Measurements from ENCODE around the gene CPM. TPM values are rescaled to one million over a fixed set of nuclear protein-coding genes. Genes with fewer than 3 reads are reported as not detected.
"Not testable (repeated sequence)": the region's sequence is repeated elsewhere in the genome, so short reads cannot be mapped to it uniquely, and the experiment has no call there.

The CPM gene
- total RNA-seq, 1 experiment from 2014 or later, result 1.7 TPM

- DNase-seq (ENCODE audit: low spot score), result peak; percentile 88
Measured at GRCh38 chr12:68807576-68808387, 125.2 kb downstream of the CPM start, which contains the start of gene MDM2. Gene MDM2, plus strand, starts transcription at chr12:68808177. Its CDS starts 301 bp downstream, at chr12:68808478.

- DNase-seq (ENCODE audit: low spot score), result not testable (repeated sequence)
Measured at GRCh38 chr12:68807274-68807575, 125.7 kb downstream of the CPM start.

GRCh38 chr12:68806488-68807237 lies 126.3 kb downstream of the CPM start:
- DNase-seq (ENCODE audit: low spot score), result no peak

GRCh38 chr12:68805592-68806120 lies 127.3 kb downstream of the CPM start:
- DNase-seq (ENCODE audit: low spot score), result no peak

- no peak for DNase-seq (ENCODE audit: low spot score)
Measured at GRCh38 chr12:68804657-68805591, 128.0 kb downstream of the CPM start.

GRCh38 chr12:68803948-68804656 lies 128.9 kb downstream of the CPM start:
- DNase-seq (ENCODE audit: low spot score), result no peak

GRCh38 chr12:68802911-68803651 lies 129.9 kb downstream of the CPM start:
- not testable (repeated sequence) for DNase-seq (ENCODE audit: low spot score)

GRCh38 chr12:68802372-68802745 lies 130.6 kb downstream of the CPM start:
- not testable (repeated sequence) for DNase-seq (ENCODE audit: low spot score)

Other genes with a start within 250 kb of the CPM start
- gene NUP107, start 246.2 kb downstream of the CPM start, total RNA-seq (2014; rRNA removed; shearing (Covaris generic)), result 57.0 and 89.9 TPM in 2 replicates
- gene SLC35E3, start 187.0 kb downstream of the CPM start, total RNA-seq (2014; rRNA removed; shearing (Covaris generic)), result 0.72 and 3.6 TPM in 2 replicates
- 41.9 and 110 TPM in 2 replicates for gene MDM2, start 125.0 kb downstream of the CPM start, total RNA-seq (2014; rRNA removed; shearing (Covaris generic))